Suprapubic skin (tissue), 4 donors: ENCODE results near the gene RTN4IP1.

ENCODE experiments used
- CTCF ChIP-seq, 2 donors: fragments of 200-600 bp in 1 of 2; fragments of 450-650 bp in 1 of 2; sonication (generic) in 1 of 2; IDR thresholded peaks; one replicate each; pipeline ENCODE4 v1.5.1; 2016 to 2019; ENCODE audit warnings: antibody characterized with exemption in 2 of 2, mild to moderate bottlenecking in 1 of 2, moderate library complexity in 1 of 2
- POLR2A ChIP-seq, 2 donors: fragments of 450-650 bp; IDR thresholded peaks; one replicate each; pipeline ENCODE4 v1.6.1; 2017; ENCODE audit warnings: antibody characterized with exemption in 2 of 2, mild to moderate bottlenecking in 2 of 2, moderate library complexity in 2 of 2
- POLR2AphosphoS5 ChIP-seq, 3 donors: sonication (generic); formaldehyde crosslinking; IDR thresholded peaks; one replicate each; pipeline ENCODE4 v1.6.1; 2017; ENCODE audit warnings: antibody characterized with exemption in 3 of 3

DNA sequence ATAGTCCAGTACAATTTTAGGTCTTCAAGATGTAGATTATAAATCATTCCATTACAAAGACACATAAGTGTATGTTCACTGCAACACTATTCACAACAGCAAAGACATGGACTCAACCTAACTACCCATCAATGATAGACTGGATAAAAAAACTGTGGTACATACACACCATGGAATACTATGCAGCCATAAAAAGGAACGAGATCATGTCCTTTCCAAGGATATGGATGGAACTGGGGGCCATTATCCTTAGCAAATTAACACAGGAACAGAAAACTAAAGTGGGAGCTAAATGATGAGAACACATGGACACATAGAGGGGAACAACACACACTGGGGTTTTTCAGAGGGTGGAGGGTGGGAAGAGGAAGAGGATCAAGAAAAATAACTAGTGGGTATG lies 6.3 kb downstream of the RTN4IP1 start:
- TF ChIP-seq POLR2AphosphoS5 (IDR thresholded peaks at IDR 0.05) = no peak
- no peak for TF ChIP-seq CTCF (IDR thresholded peaks at IDR 0.05)
- no peak for TF ChIP-seq POLR2A (IDR thresholded peaks at IDR 0.05)
